Sciatic nerve (tissue), 2 donors: ENCODE measurements around the gene ANKRD33. TPM values are rescaled to one million over a fixed set of nuclear protein-coding genes. Genes with fewer than 3 reads are reported as not detected.

Source experiments
- ATAC-seq: fragments of 200-7000 bp; cut with Tn5 transposase; one replicate; pipeline ENCODE4 v1.9.1; 2020; ENCODE audit warnings: mild to moderate bottlenecking, moderate library complexity
- DNase-seq: peaks from one replicate; pipeline ENCODE4 v3.0.0-alpha.2; 2020; ENCODE audit warnings: low spot score
- intact Hi-C: fragments of 100-400 bp; cut with DNase I; formaldehyde crosslinking; loops from one replicate; pipeline ENCODE4 v1.14.2; 2022
- total RNA-seq: library from RNA; stranded (reverse); fragmentation: NEBNext Ultra II Directional; extraction: Animal tissue kit (Norgen Biotek cat#: 25700); gene quantifications from one replicate; pipeline ENCODE4 v1.2.1, GENCODE V29; 2021
- donor health status: DM: no; HTN: no; CAD: no.
- donor health status: DM: no; HTN: no; CAD: no.

ANKRD33 gene
- total RNA-seq, 1 donor from 2014 or later = 0.76 TPM

DNA sequence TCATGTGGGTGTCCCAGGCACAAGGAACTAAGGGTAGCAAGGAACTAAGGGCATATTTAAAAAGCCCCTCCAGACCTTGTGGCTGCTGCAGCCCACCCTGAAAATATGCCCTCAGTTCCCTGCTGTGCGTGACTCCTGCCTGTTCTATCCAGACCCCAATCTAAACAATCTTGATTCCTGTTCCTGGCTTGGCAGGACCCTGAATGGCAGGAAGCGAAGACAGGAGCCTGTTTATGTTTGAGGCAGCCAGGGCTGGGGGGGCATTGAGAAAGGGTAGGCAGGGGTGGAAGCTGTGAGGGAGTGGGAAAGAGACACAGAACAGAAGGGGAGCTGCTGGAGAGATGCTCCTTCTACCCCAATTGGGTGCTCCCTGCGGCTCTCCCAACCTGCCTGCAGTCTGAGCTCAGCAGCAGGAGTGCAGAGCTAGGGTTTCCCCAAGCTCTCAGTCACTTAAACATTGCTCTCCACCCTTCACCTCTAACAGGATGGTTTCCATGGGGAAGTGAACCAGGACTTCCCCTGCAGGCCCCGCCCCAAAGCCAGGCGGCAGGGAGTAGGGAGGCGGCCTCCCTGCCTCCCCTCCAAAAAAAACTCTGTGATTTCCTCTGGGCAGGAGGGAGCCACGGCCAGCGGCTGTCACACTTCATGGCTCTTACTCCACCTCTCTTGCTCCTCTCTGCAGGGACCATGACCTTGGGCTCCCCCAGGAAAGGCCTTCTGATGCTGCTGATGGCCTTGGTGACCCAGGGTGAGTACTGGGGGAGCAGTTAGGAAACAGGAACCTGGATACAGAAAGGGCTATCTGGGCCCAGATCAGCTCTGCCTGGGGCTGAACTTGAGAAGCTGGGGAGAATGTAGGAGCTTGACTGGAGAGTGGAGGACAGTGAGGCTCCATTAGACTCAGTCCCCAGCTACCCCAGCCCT is 24.1 kb downstream of the ANKRD33 start:
- ATAC-seq = peak; percentile 38
- DNase-seq = peak; percentile 58
- intact Hi-C loops = no loop called here

DNA sequence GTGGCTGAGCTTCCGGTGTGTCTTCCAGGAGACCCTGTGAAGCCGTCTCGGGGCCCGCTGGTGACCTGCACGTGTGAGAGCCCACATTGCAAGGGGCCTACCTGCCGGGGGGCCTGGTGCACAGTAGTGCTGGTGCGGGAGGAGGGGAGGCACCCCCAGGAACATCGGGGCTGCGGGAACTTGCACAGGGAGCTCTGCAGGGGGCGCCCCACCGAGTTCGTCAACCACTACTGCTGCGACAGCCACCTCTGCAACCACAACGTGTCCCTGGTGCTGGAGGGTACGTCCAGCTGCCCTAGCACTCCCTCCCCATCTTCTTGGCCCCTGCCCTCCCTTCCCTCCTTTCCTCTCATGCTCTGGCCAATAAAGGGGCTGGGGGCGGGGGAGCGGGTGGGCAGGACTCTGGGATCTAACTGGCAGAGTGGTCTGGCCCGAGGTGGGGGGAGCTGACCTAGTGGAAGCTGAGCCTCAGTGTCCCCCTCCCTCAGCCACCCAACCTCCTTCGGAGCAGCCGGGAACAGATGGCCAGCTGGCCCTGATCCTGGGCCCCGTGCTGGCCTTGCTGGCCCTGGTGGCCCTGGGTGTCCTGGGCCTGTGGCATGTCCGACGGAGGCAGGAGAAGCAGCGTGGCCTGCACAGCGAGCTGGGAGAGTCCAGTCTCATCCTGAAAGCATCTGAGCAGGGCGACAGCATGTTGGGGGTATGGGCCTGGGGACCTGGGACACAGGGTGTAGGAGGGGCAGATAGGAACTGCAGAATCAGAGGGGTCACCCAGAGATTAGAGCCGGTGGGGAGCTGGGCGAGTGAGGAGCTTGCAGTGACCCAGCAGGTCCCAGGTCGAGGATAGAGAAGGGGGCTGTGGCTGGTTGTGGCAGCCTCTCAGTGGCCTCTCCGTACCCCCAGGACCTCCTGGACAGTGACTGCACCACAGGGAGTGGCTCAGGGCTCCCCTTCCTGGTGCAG is 25.4 kb downstream of the ANKRD33 start:
- DNase-seq = peak; percentile 57
- intact Hi-C loops = no loop called here
- no peak for ATAC-seq

DNA sequence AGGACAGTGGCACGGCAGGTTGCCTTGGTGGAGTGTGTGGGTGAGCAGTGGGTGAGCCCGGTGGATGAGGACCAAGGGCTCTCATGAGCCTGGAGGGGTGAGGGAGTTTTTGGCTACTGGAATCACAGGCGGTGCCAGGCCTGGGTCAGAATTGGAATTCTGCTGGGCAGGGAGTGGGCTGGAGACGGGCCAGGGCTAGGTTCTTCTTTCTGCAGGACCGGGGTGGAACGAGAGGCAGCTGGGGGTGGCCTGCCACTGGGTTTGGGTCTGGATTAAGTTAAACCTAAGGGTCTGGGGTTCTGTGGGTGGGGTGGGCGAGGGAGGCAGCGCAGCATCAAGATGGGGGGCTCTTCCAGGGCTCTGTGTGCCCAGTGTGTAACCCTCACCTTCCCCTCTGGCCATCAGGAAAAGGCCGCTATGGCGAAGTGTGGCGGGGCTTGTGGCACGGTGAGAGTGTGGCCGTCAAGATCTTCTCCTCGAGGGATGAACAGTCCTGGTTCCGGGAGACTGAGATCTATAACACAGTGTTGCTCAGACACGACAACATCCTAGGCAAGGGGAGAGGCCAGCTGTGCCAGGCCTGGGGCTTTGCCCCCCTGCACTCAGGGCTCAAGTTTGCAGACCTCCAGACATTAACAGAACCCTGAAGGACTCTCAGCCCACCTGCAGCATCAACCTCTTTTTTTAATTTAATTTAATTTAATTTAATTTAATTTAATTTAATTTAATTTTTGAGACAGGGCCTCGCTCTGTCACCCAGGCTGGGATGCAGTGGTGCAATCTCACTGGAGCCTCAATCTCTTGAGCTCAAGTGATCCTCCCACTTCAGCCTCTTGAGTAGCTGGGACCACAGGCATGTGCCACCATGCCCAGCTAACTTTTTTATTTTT is 26.4 kb downstream of the ANKRD33 start:
- peak; percentile 3 for ATAC-seq
- DNase-seq = peak; percentile 65
- intact Hi-C loops = no loop called here

DNA sequence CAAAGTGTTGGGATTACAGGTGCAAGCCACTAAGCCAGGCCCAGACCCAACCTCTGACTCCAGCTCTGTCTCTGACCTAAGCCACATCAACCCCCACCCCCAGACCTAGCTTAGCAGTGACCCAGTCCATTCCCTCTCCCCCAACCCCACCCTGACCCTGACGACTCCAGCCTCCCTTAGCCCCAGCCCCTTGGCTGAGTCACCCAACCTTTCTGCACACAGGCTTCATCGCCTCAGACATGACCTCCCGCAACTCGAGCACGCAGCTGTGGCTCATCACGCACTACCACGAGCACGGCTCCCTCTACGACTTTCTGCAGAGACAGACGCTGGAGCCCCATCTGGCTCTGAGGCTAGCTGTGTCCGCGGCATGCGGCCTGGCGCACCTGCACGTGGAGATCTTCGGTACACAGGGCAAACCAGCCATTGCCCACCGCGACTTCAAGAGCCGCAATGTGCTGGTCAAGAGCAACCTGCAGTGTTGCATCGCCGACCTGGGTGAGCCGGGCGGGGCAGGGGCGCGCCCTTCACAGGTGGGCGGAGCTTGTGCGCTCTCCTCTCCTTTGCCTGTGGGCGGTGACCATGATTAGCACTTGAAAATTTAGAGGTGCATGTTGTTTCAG is 27.2 kb downstream of the ANKRD33 start:
- no peak for ATAC-seq
- DNase-seq = peak; percentile 56
- intact Hi-C loops = no loop called here

DNA sequence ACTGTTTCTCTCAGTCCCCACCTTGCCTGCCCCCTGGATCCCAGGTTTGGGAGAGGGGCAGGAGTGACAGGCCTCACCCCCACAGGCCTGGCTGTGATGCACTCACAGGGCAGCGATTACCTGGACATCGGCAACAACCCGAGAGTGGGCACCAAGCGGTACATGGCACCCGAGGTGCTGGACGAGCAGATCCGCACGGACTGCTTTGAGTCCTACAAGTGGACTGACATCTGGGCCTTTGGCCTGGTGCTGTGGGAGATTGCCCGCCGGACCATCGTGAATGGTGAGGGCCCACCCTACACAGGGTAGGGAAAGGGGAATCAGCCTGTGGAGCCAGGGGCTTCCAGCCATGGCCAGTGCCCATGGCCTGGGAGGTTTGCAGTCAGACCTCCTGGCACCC is 28.0 kb downstream of the ANKRD33 start:
- intact Hi-C loops = no loop called here
- no peak for ATAC-seq
- DNase-seq = peak; percentile 39

DNA sequence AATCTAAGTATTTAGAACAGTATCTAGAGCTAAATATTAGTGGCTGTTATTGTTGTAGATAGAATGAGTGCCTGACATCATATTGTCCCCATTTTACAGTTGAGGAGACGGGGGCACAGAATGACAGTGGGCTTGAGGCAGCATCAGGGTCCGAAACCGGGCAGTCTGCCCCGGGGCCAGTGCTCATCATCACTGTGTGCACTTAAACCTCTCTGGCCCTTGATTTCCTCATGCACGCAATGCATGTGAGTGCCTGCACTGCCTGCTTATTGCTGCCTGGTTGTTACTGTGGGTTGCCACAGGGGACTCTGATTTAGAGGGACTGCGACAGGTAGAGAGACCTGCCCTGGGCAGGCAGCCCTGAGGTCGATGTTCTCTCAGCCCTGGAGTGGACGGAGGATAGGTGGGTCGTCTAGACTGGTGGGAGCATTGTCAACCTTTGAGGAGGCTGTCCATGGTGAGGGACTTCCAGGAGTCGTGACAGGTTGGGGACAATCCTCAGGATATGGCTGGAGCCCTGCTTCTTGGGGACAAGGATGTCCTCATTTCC is 29.2 kb downstream of the ANKRD33 start:
- ATAC-seq (no peak), DNase-seq (no peak)
- intact Hi-C loops = no loop called here

DNA sequence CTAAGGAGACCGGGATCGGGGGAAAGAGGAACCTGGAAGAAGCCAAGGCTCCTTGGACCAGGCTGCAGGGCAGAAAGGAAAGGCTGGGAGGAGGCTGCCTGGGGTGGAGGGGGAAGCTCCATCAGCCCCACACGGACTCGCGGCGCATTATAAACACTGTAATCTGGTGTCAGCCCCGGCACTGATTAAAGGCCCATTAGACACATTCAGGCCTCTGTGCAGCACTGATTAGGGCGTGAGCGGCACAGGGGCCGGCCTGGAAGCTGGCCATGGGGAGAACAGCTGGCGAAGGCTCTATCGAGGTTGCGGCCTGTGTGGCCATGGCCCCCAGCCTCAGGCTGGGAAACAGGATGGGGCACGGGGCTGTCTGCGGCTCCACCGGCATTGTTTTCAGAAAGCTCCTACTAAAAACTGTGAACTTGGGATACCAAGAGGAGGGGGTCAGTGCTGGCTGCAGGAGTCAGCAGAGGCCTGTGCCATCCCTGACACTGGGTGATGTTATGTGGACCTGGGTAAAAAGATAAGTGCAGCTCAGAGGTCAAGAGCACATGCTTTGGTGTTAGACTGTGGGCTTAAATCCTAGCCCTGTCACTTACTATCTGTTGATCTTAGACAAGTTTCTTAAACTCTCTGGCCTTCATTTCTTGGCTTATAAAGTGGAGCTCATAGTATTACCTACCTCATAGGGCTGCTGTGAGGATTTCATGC is 30.0 kb downstream of the ANKRD33 start:
- intact Hi-C loops = no loop called here
- DNase-seq = no peak

DNA sequence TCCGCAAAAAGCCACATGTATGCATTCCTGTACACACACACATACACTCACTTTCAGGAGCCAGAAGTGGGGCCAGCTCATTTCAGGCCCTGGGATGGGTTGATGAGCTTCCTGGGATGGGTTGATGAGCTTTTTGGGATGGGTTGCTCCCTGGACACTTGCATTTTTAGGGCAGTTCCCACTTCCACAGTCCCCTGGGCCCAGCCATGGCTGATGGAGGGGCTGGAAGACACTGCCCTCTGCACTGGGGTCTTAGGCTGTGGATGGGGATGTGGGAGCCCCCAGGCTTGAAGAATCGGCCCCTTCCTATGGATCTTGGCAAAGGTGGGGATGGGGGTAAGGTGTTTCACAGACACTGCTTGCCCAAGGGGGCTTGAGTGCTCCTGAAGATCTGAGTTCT is 32.1 kb downstream of the ANKRD33 start:
- ATAC-seq (no peak), DNase-seq (no peak)
- intact Hi-C loops = no loop called here

More for the DNA sequence above, 30.0 kb downstream of the ANKRD33 start:
- no peak for ATAC-seq

DNA sequence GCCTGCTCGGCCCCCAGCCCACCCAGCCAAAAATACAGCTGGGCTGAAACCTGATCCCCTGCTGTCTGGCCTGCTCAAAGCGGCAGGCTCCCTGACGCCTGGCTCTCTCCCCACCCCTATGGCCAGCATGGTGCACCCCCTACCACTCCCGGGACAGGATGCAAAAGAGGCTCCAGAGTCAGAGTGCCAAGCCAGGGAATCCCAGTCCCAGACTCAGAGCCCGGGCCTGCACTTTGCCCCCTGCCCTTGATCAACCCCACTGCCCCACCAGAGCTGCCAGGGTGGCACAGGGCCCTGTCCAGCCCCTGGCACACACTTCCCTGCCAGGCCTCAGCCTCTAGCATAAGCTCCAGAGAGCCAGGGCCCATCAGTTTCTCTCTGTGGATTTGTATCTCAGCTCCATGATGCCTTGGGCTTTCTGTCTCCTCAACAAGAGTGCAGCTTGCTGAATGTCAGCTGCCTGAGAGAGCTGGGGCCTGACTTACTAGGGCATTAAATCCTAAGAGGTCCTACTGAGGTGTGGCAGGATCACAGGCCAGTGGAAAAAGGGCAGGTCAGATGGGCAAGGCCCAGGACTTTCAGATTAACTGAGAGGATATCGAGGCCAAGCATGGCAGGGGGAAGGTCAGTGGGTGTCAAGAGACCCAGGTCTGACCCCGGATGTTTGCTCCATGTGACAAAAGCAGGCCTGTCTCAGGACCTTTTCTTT is 33.3 kb downstream of the ANKRD33 start:
- intact Hi-C loops = no loop called here
- no peak for ATAC-seq
- DNase-seq = no peak

DNA sequence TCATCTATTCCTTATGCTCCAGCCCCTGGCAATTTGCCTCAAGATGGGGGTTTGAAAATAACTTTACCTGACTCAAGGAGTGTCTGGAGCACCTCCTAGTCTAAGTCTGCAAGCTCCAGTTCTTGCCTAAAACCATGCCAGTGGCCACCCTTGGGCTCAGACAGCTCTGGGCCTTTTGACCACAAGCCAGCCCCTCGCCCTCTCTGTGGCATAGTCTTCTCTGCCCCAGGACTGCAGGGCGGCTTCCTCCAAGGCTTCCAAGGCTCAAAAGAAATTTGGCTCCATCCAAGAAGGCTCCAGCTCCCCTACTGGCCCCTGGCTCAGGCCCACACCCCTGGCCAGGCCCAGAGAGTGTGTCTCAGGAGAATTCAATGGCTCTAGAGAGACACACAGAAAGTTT is 34.2 kb downstream of the ANKRD33 start:
- intact Hi-C loops = no loop called here
- ATAC-seq = no peak
- peak; percentile 50 for DNase-seq

DNA sequence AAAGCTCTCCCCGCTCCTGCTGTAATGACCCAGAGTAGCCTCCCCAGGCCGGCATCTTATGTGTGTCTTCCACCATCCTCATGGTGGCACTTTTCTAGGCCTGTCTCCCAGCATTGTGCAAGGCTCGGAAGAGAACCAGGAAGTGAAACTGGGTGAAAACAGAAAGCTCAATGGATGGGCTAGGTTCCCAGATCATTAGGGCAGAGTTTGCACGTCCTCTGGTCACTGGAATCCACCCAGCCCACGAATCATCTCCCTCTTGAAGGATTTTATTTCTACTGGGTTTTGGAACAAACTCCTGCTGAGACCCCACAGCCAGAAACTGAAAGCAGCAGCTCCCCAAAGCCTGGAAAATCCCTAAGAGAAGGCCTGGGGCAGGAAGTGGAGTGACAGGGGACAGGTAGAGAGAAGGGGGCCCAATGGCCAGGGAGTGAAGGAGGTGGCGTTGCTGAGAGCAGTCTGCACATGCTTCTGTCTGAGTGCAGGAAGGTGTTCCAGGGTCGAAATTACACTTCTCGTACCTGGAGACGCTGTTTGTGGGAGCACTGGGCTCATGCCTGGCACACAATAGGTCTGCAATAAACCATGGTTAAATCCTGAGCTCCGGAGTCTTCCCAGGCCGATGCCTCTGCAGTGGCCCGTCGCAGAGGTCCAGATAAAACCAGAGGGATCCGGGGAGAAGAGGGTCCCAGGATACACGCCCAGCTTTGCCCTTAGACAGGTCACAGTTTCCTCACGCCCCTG is 35.0 kb downstream of the ANKRD33 start:
- intact Hi-C loops = no loop called here
- ATAC-seq (peak; percentile 85), DNase-seq (no peak)

DNA sequence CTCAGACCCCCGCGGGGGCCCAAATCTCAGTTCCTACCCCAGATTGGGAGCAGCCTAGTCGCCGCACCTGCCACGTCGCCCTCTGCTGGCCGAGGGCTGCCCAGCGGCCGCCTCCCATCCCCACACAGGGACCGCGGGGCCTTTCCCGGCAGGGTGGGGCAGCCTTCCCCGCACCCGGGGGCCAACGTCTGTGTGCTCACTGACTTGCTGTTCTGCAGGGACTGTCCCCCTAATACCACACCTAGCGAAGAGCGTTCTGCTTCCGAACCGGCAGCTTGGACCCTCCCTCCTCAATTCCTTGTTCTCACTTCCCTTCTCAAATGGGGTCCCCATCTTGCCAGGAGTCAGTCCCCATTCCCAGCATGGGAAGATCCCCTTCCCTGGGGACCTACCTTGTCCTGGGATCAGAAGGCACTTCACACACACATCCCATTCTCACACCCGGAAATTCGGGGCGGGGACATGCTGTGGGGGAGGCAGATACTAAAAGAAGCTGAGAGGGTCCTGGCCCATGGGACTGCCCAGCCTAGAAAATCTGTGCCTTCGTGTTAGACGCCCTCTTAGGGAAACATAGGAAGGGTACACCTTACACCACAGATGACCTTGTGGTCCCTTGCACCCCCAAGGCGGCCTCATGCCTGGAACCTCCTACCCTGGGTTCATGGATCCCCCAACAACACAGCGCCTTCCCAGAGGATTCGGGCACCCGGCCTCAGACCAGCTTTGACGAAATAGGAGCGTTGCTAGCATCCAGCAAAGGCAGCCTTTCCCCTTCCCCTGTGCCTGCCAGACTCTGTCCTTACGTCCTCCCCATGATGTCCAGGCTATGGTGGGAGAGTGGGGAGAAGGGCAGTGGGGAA is 35.8 kb downstream of the ANKRD33 start:
- intact Hi-C loops = no loop called here
- ATAC-seq (peak; percentile 88), DNase-seq (peak; percentile 81)

DNA sequence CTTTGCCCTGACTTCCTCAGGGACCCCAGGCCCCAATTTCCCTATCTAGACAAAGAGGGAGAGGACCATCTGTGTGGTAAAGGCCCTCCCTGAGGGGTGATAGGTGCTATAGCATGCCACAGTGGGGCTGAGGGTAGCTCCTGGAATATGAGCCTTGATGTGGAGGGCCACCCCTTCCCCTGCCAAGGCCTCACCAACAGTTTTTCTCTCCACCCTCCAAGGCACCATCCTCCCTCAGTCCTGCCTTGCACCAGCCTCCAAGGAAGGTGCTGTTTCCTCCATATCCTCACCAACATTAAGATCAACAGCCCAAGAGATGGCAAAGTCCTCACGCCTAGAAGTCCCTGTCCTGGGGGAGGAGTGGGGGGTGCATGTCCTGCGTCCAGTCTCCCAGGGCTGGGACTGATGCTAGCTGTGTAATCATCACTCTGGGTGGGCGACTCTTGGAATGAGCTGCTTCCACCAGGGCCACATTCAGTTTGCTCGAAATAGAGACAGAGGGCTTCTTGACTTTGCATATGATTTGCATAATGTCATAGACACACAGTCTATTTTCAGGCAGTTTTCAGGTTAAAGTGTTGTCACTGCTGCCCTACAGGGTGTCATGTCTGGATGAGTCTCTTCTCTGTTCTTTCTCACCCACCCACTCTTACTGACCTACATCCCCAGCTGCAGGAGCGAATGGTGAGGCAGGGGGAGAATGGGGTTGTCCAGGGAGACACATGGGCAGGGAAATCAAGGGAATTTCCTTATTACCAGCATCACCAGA is 36.8 kb downstream of the ANKRD33 start:
- intact Hi-C loops = no loop called here
- DNase-seq = peak; percentile 34
- no peak for ATAC-seq

DNA sequence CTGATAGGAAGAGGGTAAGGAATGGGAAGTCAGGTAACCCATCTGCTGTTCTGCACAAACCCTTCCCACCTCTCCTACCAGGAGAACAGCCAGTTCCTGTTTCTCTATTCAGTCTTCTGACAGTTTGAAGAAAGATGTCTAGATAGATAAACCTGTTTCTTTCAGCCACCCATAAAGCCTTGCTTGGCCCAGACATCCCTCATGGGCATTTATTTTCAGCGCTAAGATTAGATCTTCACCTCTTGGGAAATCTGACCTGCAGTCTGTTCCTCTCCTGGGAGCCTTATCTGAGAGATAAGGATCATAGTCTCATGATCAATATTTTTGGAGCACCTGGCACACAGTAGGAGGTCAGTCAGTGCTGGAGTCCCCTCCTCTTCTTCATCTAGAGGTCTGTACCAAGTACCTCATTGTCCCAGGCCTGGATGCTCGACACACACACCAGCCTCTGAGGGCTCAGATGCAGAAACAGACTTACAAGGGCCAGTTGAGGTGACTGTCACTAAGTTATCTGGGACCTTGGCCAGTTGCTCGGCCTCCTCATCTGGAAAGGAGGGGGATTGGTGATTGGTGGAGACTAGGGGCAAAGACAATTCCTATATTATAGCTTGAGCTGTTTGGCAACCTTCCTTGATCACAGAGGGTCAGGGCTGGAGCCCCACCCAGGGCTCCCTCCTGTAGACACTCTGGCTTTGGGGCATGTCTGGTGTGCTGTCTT is 37.6 kb downstream of the ANKRD33 start:
- intact Hi-C loops = no loop called here
- DNase-seq (no peak), ATAC-seq (no peak)
